GM18867 (cell line): ENCODE measurements around the gene MYL5.
"Not testable (repeated sequence)": the region's sequence is repeated elsewhere in the genome, so short reads cannot be mapped to it uniquely, and the experiment has no call there.

ENCODE experiments used
- ATAC-seq: cut with Tn5 transposase; IDR thresholded peaks from one replicate; pipeline ENCODE4 v1.9.1; 2021; ENCODE audit warnings: mild to moderate bottlenecking, moderate library complexity; ENCODE audit not compliant: unreplicated experiment

The MYL5 gene

GRCh38 chr4:669806-670559 lies 4.4 kb upstream of the MYL5 start:
- ATAC-seq = not testable (repeated sequence)

- no peak for ATAC-seq
These were observed 2.6 kb upstream of the MYL5 start for GRCh38 chr4:671769-672168.

GRCh38 chr4:673349-674091 lies 822 bp upstream of the MYL5 start:
- no peak for ATAC-seq

GRCh38 chr4:675036-675882 lies 917 bp downstream of the MYL5 start:
- no peak for ATAC-seq

GRCh38 chr4:675980-676870 lies 1.9 kb downstream of the MYL5 start:
- ATAC-seq = no peak

GRCh38 chr4:676871-677235 lies 2.5 kb downstream of the MYL5 start:
- no peak for ATAC-seq

GRCh38 chr4:677431-678293 lies 3.3 kb downstream of the MYL5 start:
- ATAC-seq = no peak

GRCh38 chr4:678331-679103 lies 4.2 kb downstream of the MYL5 start:
- ATAC-seq = no peak

- no peak for ATAC-seq
These were observed 4.8 kb downstream of the MYL5 start for GRCh38 chr4:679104-679481.

GRCh38 chr4:679629-680028 lies 5.3 kb downstream of the MYL5 start:
- ATAC-seq = no peak

- ATAC-seq = no peak
These were observed 5.7 kb downstream of the MYL5 start for GRCh38 chr4:680091-680490.

GRCh38 chr4:680551-680927 lies 6.2 kb downstream of the MYL5 start:
- no peak for ATAC-seq

GRCh38 chr4:680928-681645 lies 6.7 kb downstream of the MYL5 start:
- no peak for ATAC-seq

- no peak for ATAC-seq
These were observed 7.6 kb downstream of the MYL5 start for GRCh38 chr4:681736-682451.

GRCh38 chr4:682490-683172 lies 8.3 kb downstream of the MYL5 start:
- ATAC-seq = no peak

GRCh38 chr4:683247-683897 lies 9.0 kb downstream of the MYL5 start:
- no peak for ATAC-seq
